Nephron (organoid): ENCODE results near the gene TACR3.

ENCODE experiments used
- H3K27ac Mint-ChIP-seq, 3 experiments: 2 replicates each; pipeline ENCODE4 v1.8.0; 2020; ENCODE audit warnings: mixed read lengths in 3 of 3, mild to moderate bottlenecking in 2 of 3, moderate library complexity in 1 of 3
- H3K27me3 Mint-ChIP-seq: 2 replicates; pipeline ENCODE4 v1.8.0; 2021; ENCODE audit warnings: low read depth, mild to moderate bottlenecking, moderate library complexity, mixed read lengths
- H3K36me3 Mint-ChIP-seq: 2 replicates; pipeline ENCODE4 v1.8.0; 2020; ENCODE audit warnings: low read depth, mixed read lengths
- H3K4me1 Mint-ChIP-seq: 2 replicates; pipeline ENCODE4 v1.8.0; 2020; ENCODE audit warnings: mixed read lengths
- H3K4me3 Mint-ChIP-seq, 3 experiments: 2 replicates each; pipeline ENCODE4 v1.8.0; 2020; ENCODE audit warnings: mild to moderate bottlenecking in 3 of 3, mixed read lengths in 3 of 3, moderate library complexity in 2 of 3
- H3K9me3 Mint-ChIP-seq: 2 replicates; pipeline ENCODE4 v1.8.0; 2020; ENCODE audit warnings: mixed read lengths
- CTCF ChIP-seq, 3 experiments: fragments of 200-600 bp; sonication (generic); IDR thresholded peaks; one replicate each; pipeline ENCODE4 v1.5.0; 2021; ENCODE audit warnings: antibody characterized with exemption in 3 of 3; ENCODE audit not compliant: unreplicated experiment in 3 of 3

Gene TACR3

GRCh38 chr4:103664436-103665075 lies 55.2 kb downstream of the TACR3 start:
- H3K9me3 Mint-ChIP-seq: no peaks in the 10 kb centered on the region
- no peaks in the 10 kb centered on the region for H3K27me3 Mint-ChIP-seq
- no peak for TF ChIP-seq CTCF (IDR thresholded peaks at IDR 0.05; ENCODE audit: unreplicated experiment in 3 of 3)
- H3K27ac Mint-ChIP-seq: peak overlapping the region in 1 of 3 experiments; percentile 41
- H3K4me1 Mint-ChIP-seq: peaks cover 8% of the 10 kb centered on the region
- no peaks in the 10 kb centered on the region for H3K36me3 Mint-ChIP-seq
- no peak overlapping the region for H3K4me3 Mint-ChIP-seq

- Mint-ChIP-seq H3K36me3 (no peaks in the 10 kb centered on the region), H3K27me3 (no peaks in the 10 kb centered on the region), H3K27ac (no peak overlapping the region), H3K4me3 (no peak overlapping the region), H3K9me3 (no peaks in the 10 kb centered on the region), H3K4me1 (no peaks in the 10 kb centered on the region)
- no peak for TF ChIP-seq CTCF (IDR thresholded peaks at IDR 0.05; ENCODE audit: unreplicated experiment in 3 of 3)
These were observed 71.2 kb downstream of the TACR3 start for GRCh38 chr4:103648541-103648940.

- no peak overlapping the region for H3K27ac Mint-ChIP-seq
- no peaks in the 10 kb centered on the region for H3K27me3 Mint-ChIP-seq
- H3K36me3 Mint-ChIP-seq: no peaks in the 10 kb centered on the region
- no peaks in the 10 kb centered on the region for H3K4me1 Mint-ChIP-seq
- H3K4me3 Mint-ChIP-seq: no peak overlapping the region
- H3K9me3 Mint-ChIP-seq: no peaks in the 10 kb centered on the region
- no peak for TF ChIP-seq CTCF (IDR thresholded peaks at IDR 0.05; ENCODE audit: unreplicated experiment in 3 of 3)
These were observed 73.8 kb downstream of the TACR3 start for GRCh38 chr4:103645991-103646390.

- no peaks in the 10 kb centered on the region for H3K4me1 Mint-ChIP-seq
- no peaks in the 10 kb centered on the region for H3K27me3 Mint-ChIP-seq
- peak in 1 of 3 experiments; percentile 15 for TF ChIP-seq CTCF (IDR thresholded peaks at IDR 0.05; ENCODE audit: unreplicated experiment in 3 of 3)
- H3K4me3 Mint-ChIP-seq: no peak overlapping the region
- H3K36me3 Mint-ChIP-seq: no peaks in the 10 kb centered on the region
- H3K27ac Mint-ChIP-seq: no peak overlapping the region
- no peaks in the 10 kb centered on the region for H3K9me3 Mint-ChIP-seq
These were observed 85.5 kb downstream of the TACR3 start for GRCh38 chr4:103634236-103634635.

GRCh38 chr4:103626296-103626695 lies 93.5 kb downstream of the TACR3 start:
- H3K4me3 Mint-ChIP-seq: no peak overlapping the region
- H3K27me3 Mint-ChIP-seq: no peaks in the 10 kb centered on the region
- no peaks in the 10 kb centered on the region for H3K4me1 Mint-ChIP-seq
- no peak for TF ChIP-seq CTCF (IDR thresholded peaks at IDR 0.05; ENCODE audit: unreplicated experiment in 3 of 3)
- no peak overlapping the region for H3K27ac Mint-ChIP-seq
- H3K36me3 Mint-ChIP-seq: no peaks in the 10 kb centered on the region
- H3K9me3 Mint-ChIP-seq: no peaks in the 10 kb centered on the region

- H3K36me3 Mint-ChIP-seq: no peaks in the 10 kb centered on the region
- no peak overlapping the region for H3K27ac Mint-ChIP-seq
- no peaks in the 10 kb centered on the region for H3K4me1 Mint-ChIP-seq
- no peak overlapping the region for H3K4me3 Mint-ChIP-seq
- H3K27me3 Mint-ChIP-seq: no peaks in the 10 kb centered on the region
- H3K9me3 Mint-ChIP-seq: peaks cover 4% of the 10 kb centered on the region
- no peak for TF ChIP-seq CTCF (IDR thresholded peaks at IDR 0.05; ENCODE audit: unreplicated experiment in 3 of 3)
These were observed 127.9 kb downstream of the TACR3 start for GRCh38 chr4:103591841-103592240.
